ENCODE results near the gene GLIS1.

The GLIS1 gene

DNA sequence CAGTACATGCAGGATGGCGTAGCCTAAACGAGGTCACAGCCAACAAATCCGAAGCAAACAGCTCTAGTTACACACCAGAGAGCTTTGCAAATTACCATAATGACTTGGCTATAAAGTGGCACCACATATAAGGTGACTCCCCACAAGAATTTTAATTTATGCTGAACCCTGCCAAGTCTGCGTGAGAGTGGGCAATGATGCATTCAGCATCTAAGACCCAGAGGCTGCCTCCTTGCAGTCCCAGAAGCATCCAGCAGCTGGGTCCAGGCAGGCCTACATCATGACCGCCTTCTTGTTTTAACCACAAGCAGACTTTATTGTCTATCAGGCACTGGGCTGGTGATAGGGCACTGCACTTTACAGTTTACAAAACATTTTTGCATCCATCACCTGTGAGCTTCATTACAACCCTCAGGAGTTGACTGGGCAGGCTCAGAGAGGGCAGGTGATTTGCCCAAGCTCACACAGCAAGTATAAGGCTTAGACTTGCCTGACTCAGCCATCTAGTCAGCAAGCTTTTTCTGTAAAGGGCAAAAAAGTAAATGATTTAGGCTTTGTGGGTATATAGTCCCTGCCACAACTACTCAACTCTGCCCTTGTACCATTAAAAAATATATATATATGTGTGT, 134.6 kb downstream of the GLIS1 start:
- DNase-seq (ENCODE audit: low read depth) = no peak
- no peak overlapping the region for H3K4me3 ChIP-seq (ENCODE audit: low read length)
- no peak for TF ChIP-seq CTCF (conservative IDR thresholded peaks at IDR 0.05; ENCODE audit: low read depth, low read length)

DNA sequence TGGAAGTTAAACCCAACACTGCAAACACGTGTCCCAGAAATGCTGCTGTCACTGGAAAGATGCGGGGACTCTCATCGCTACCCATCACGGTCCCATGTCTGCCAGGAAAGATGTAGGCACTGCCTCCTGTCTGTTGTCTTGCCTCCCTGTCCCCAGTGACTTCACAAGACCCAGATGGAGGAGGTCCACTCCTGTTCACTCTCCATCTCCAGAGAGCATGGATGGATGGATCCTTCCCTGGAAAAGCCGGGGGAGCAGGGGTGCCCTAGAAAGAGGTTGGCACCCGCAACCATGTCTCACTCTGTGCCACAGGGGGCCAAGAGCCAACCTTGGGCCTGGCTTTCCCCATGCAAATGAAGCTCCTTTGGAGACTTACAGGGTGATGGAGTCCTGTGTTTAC, 135.5 kb downstream of the GLIS1 start:
- DNase-seq (ENCODE audit: low read depth) = no peak
- TF ChIP-seq CTCF (conservative IDR thresholded peaks at IDR 0.05; ENCODE audit: low read depth, low read length) = no peak
- no peak overlapping the region for H3K4me3 ChIP-seq (ENCODE audit: low read length)

DNA sequence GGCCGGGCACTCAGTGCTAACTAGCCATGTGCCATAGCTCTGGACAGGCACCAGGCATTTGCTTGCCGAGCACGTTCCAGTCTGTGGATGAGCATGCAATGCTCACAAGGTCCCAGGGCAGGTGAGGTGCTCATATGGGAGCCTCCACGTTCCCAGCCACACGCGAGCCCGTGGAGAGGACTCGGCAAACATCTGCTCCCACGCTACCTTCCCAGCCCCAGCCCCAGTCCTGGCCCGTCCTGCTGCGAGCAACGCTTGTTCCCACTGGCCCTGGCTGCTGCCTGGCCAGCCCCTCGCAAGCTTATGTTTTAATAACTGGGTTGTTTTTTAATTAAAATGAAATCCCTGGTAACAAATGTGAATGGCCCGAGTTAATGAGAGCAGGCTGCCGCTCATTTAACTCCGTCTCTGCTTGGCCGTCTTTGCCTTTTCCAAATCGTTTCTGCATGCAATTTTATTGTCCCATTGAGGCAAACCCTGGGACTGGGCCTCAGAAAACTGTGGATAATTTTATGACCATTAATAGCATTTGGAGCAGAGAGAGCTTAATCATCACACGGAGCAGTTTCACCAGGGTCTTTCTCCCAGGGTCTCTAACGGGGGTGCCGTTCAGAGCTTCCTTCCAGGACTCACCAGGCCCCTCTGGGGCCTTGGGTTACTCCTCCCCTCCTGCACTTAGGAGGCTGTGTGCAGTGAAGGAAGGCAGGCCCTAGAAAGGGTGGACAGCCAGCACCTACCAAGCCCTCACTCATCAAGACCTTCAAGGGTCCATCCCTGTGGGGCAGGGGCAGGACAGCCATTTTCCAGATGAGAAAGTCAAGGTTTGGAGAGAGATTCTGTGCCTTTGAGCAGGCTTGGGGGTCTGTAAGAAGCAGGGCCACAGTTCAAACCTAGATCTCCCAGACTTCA, 136.8 kb downstream of the GLIS1 start:
- TF ChIP-seq CTCF (conservative IDR thresholded peaks at IDR 0.05; ENCODE audit: low read depth, low read length) = no peak
- no peak for DNase-seq (ENCODE audit: low read depth)
- no peak overlapping the region for H3K4me3 ChIP-seq (ENCODE audit: low read length)

DNA sequence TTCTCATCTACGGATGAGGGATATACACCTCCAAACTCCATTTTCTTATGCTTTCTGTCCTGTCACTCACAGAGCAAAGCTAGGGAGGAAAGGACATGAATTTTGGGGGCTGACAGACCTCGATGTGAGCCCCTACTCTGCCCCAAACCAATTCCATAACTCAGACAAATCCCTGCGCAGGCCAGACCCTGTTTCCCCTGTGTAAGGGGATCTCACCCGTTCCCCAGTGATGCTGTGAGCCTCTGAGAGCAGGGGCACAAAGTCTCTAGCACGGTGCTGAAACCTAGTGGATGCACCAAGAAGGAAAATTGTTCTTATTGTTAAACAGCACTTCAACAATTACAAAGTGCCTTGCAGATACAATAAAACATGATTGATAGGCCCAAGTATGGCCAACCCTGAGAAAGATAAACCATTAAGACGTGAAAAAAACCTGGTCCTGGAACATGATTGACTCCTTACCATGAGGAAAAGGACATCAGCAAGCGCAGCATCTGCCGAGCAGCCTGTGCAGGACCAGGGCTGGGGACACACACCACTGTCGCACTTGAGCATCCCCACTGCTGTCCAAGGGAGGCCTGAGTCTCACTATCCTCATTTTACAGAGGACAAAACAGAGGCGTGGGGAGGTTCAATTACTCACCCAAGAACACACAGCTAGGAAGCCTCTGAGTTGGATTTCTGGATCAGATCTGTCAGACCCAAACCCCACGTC, 137.8 kb downstream of the GLIS1 start:
- H3K4me3 ChIP-seq (ENCODE audit: low read length) = no peak overlapping the region
- no peak for TF ChIP-seq CTCF (conservative IDR thresholded peaks at IDR 0.05; ENCODE audit: low read depth, low read length)
- DNase-seq (ENCODE audit: low read depth) = no peak

DNA sequence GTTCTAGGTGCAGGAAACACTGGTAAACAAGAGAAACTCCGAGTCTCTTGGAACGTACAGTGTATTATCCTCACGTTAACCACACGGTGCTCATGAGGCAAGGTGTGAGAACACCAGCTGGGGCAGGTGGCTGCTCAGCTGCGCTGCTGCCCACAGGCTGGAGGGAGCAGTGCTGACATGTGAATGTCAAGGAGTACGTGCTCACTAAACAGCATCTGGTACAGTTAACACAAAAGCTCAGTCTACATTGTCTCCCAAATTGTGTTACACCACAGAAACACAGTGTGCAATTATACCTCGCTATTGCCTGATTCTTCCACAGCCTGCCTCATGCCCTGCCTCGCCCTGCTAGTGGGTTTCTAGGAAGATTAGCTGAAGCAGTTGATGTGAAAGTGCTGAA, 138.4 kb downstream of the GLIS1 start:
- TF ChIP-seq CTCF (conservative IDR thresholded peaks at IDR 0.05; ENCODE audit: low read depth, low read length) = no peak
- no peak for DNase-seq (ENCODE audit: low read depth)
- H3K4me3 ChIP-seq (ENCODE audit: low read length) = no peak overlapping the region

DNA sequence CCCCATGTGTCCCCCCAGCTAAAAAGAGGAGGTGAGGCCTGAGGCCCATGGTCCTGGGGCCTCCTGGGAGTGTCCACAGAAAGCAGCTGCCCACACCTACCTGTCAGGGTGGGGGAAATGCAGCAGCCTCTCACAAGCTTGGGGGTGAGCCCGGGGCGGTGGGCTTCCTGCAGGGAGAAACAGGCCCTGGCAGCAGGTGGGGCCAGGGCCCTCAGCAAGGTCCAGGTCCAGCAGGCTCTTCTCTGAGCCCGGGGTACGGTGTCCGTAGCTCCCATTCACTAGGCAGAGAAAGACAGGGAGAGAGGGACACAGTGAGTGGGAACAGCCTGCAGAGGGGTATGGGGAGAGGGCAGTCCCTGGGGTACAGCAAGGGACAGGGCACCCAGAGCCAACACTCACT, 139.0 kb downstream of the GLIS1 start:
- DNase-seq (ENCODE audit: low read depth) = no peak
- TF ChIP-seq CTCF (conservative IDR thresholded peaks at IDR 0.05; ENCODE audit: low read depth, low read length) = no peak
- H3K4me3 ChIP-seq (ENCODE audit: low read length) = no peak overlapping the region

All from retinal pigment epithelial cell (primary cell).